Measurements from ENCODE around the gene TRANK1. TPM values are rescaled to one million over a fixed set of nuclear protein-coding genes. Genes with fewer than 3 reads are reported as not detected.
"Not testable (repeated sequence)": the region's sequence is repeated elsewhere in the genome, so short reads cannot be mapped to it uniquely, and the experiment has no call there.

The TRANK1 gene
- total RNA-seq, 4 donors from 2014 or later: 47.9 to 92.6 (median 59.9) TPM

DNA sequence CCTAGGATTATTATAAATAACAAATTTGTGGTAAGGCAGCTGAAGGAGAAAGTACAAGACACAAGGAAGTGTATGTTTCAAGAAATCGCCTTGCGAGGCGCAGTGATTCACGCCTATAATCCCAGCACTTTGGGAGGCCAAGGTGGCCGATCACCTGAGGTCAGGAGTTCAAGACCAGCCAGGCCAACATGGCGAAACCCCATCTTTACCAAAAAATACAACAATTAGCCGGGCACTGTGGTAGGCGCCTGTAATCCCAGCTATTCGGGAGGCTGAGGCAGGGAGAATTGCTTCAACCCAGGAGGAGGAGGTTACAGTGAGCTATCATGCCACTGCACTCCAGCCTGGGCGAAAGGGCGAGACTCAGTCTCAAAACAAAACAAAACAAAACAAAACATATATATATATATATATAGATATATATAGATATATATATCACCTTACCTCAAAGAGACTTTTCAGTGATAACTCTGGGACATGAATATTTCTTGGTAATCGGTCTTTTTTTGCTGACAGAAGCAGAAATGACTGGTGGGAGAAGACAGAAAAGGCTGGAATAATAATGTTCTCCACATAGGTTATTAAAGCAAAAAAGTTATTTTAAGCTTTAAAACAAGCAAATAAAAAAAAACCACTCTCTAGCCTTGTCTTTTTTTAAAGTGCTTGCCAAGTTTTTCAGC is 52.3 kb downstream of the TRANK1 start:
- no peak for TF ChIP-seq POLR2A (IDR thresholded peaks at IDR 0.05)
- TF ChIP-seq, protein P1, sequence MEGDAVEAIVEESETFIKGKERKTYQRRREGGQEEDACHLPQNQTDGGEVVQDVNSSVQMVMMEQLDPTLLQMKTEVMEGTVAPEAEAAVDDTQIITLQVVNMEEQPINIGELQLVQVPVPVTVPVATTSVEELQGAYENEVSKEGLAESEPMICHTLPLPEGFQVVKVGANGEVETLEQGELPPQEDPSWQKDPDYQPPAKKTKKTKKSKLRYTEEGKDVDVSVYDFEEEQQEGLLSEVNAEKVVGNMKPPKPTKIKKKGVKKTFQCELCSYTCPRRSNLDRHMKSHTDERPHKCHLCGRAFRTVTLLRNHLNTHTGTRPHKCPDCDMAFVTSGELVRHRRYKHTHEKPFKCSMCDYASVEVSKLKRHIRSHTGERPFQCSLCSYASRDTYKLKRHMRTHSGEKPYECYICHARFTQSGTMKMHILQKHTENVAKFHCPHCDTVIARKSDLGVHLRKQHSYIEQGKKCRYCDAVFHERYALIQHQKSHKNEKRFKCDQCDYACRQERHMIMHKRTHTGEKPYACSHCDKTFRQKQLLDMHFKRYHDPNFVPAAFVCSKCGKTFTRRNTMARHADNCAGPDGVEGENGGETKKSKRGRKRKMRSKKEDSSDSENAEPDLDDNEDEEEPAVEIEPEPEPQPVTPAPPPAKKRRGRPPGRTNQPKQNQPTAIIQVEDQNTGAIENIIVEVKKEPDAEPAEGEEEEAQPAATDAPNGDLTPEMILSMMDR (IDR thresholded peaks at IDR 0.05): no peak
- H3K36me3 ChIP-seq: peaks cover 0 to 79% (median 0%) of the 10 kb centered on the region in 3 donors

GRCh38 chr3:36891701-36892160 is 53.1 kb downstream of the TRANK1 start:
- Histone ChIP-seq H3K27ac (peak overlapping the region in 2 of 4 donors; percentile 48 to 75), H3K9me3 (no peaks in the 10 kb centered on the region), H3K27me3 (no peaks in the 10 kb centered on the region), H3K4me1 (peaks cover 0 to 23% (median 7%) of the 10 kb centered on the region in 4 donors), H3K4me3 (no peak overlapping the region), H3K36me3 (peaks cover 0 to 79% (median 0%) of the 10 kb centered on the region in 3 donors)
- peak in 2 of 3 donors; percentile 58 to 66 for DNase-seq
- TF ChIP-seq, protein P1 (IDR thresholded peaks at IDR 0.05): no peak
- TF ChIP-seq POLR2A (IDR thresholded peaks at IDR 0.05): no peak

More for the DNA sequence above, 52.3 kb downstream of the TRANK1 start:
- DNase-seq: no peak
- Histone ChIP-seq H3K4me1 (peaks cover 0 to 23% (median 7%) of the 10 kb centered on the region in 4 donors), H3K27ac (peak overlapping the region in 3 of 4 donors; percentile 25 to 75 (median 48)), H3K9me3 (no peaks in the 10 kb centered on the region), H3K4me3 (no peak overlapping the region), H3K27me3 (no peaks in the 10 kb centered on the region)

- DNase-seq, H3K27me3 ChIP-seq, H3K9me3 ChIP-seq, H3K4me3 ChIP-seq: not testable (repeated sequence)
- Histone ChIP-seq H3K4me1 (peaks cover 0 to 23% (median 7%) of the 10 kb centered on the region in 4 donors), H3K27ac (peak overlapping the region in 2 of 4 donors; percentile 14 to 75), H3K36me3 (peaks cover 0 to 82% (median 0%) of the 10 kb centered on the region in 3 donors)
Observed at GRCh38 chr3:36891097-36891496, 53.8 kb downstream of the TRANK1 start.

GRCh38 chr3:36890261-36890660 is 54.6 kb downstream of the TRANK1 start:
- no peak for TF ChIP-seq POLR2A (IDR thresholded peaks at IDR 0.05)
- TF ChIP-seq, protein P1 (IDR thresholded peaks at IDR 0.05): no peak
- Histone ChIP-seq H3K36me3 (peaks cover 0 to 79% (median 0%) of the 10 kb centered on the region in 3 donors), H3K27ac (peak overlapping the region in 2 of 4 donors; percentile 16 to 20), H3K4me1 (peaks cover 0 to 23% (median 7%) of the 10 kb centered on the region in 4 donors), H3K27me3 (no peaks in the 10 kb centered on the region), H3K9me3 (no peaks in the 10 kb centered on the region), H3K4me3 (no peak overlapping the region)
- no peak for DNase-seq

GRCh38 chr3:36881735-36882134 is 63.1 kb downstream of the TRANK1 start:
- Histone ChIP-seq H3K4me3 (no peak overlapping the region), H3K27ac (no peak overlapping the region), H3K9me3 (no peaks in the 10 kb centered on the region), H3K36me3 (peaks cover 0 to 34% (median 0%) of the 10 kb centered on the region in 3 donors), H3K4me1 (peaks cover 0 to 4% (median 0%) of the 10 kb centered on the region in 4 donors), H3K27me3 (no peaks in the 10 kb centered on the region)
- no peak for TF ChIP-seq POLR2A (IDR thresholded peaks at IDR 0.05)
- TF ChIP-seq, protein P1 (IDR thresholded peaks at IDR 0.05): no peak
- no peak for DNase-seq

GRCh38 chr3:36879842-36880241 is 65.0 kb downstream of the TRANK1 start:
- not testable (repeated sequence) for H3K9me3 ChIP-seq

More at GRCh38 chr3:36879842-36880241, 65.0 kb downstream of the TRANK1 start:
- H3K27ac ChIP-seq, DNase-seq, H3K4me3 ChIP-seq, H3K27me3 ChIP-seq, H3K4me1 ChIP-seq: not testable (repeated sequence)
- peaks cover 0 to 20% (median 0%) of the 10 kb centered on the region in 3 donors for H3K36me3 ChIP-seq
